AG09309 (cell line): ENCODE measurements around the gene LINGO3.
A peak's percentile ranks its signal among the peaks of the same experiment; 100 is the strongest.

ENCODE experiments used
- DNase-seq: peaks from one replicate; pipeline ENCODE4 v3.0.0-alpha.2; 2010; ENCODE audit warnings: low read depth
- H3K4me3 ChIP-seq: 2 replicates; pipeline ENCODE4 v1.5.1; 2011; ENCODE audit warnings: mild to moderate bottlenecking, low read depth, low read length, moderate library complexity; ENCODE audit not compliant: control insufficient read depth
- CTCF ChIP-seq: IDR thresholded peaks from 2 replicates; pipeline ENCODE4 v1.5.1; 2011; ENCODE audit warnings: mild to moderate bottlenecking, low read depth, low read length, inconsistent platforms; ENCODE audit not compliant: insufficient read depth, control insufficient read depth; ENCODE audit errors: missing control alignments

Gene LINGO3

GRCh38 chr19:2330632-2331284, 22.8 kb upstream of the LINGO3 start:
- no peak for DNase-seq
- TF ChIP-seq CTCF, result no peak
- H3K4me3 ChIP-seq, result no peak overlapping the region

- H3K4me3 ChIP-seq, result no peak overlapping the region
- no peak for TF ChIP-seq CTCF
These were observed 22.3 kb upstream of the LINGO3 start for GRCh38 chr19:2330255-2330631.

GRCh38 chr19:2329501-2329916, 21.6 kb upstream of the LINGO3 start:
- TF ChIP-seq CTCF, result no peak
- peak overlapping the region; percentile 96 for H3K4me3 ChIP-seq
- no peak for DNase-seq

More at GRCh38 chr19:2330255-2330631, 22.3 kb upstream of the LINGO3 start:
- no peak for DNase-seq

- no peak for DNase-seq
- no peak for TF ChIP-seq CTCF
- H3K4me3 ChIP-seq, result peak overlapping the region; percentile 96
These were observed 21.2 kb upstream of the LINGO3 start for GRCh38 chr19:2329149-2329478.

GRCh38 chr19:2328401-2329148, 20.6 kb upstream of the LINGO3 start, which contains the start of the genes LSM7 and SPPL2B:
Gene LSM7, minus strand, starts transcription at chr19:2328586. Its CDS starts 20 bp downstream, at chr19:2328566.
Gene SPPL2B, plus strand, starts transcription at chr19:2328684. Its CDS starts 26 bp downstream, at chr19:2328710.
- peak; percentile 29 for DNase-seq
- H3K4me3 ChIP-seq, result peak within 1 kb of the TSS; percentile 96
- no peak for TF ChIP-seq CTCF

- no peak for TF ChIP-seq CTCF
- DNase-seq, result peak; percentile 66
- H3K4me3 ChIP-seq, result peak overlapping the region; percentile 96
These were observed 19.9 kb upstream of the LINGO3 start for GRCh38 chr19:2327773-2328400.
